CD4-positive, alpha-beta T cell treated with Interleukin-6 for 4 hours (primary cell): ENCODE measurements around the gene SHISA5.
A peak's percentile ranks its signal among the peaks of the same experiment; 100 is the strongest.
"Not testable (repeated sequence)": the region's sequence is repeated elsewhere in the genome, so short reads cannot be mapped to it uniquely, and the experiment has no call there.

Experiments used
- DNase-seq: peaks from one replicate; pipeline ENCODE4 v3.0.0-alpha.2; 2020; ENCODE audit warnings: mixed read lengths

SHISA5 gene

DNA sequence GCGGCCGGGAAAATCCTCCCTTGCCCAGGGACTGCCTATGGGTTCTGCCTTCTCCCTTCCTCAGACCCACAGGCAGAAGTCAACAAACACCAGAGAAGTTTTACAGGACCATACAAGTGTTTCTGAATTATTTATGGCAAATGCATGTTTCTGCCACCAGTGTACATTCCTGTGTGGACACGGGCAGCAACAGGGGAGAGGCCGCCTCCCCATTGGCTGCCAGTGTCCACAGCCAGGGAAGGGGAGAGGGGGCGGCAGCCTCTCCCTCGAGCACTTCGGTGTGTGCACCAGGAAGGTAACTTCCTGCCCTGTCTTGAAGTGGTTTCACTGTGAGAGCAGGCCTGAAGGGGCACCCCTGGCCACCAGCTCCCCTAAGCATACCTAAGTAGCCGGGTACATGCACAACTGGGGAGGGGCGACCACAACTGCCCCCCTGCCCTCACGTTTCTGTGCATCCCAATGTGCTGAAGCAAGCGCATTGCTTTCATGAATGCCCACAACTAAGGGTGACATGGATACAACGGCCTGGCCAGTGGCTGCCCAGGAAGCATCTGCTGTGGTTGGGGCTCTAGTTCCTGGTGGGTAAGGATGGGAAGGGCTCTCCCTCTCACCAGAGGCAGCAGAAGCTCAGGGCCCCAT is 14.8 kb upstream of the SHISA5 start:
- peak; percentile 36 for DNase-seq

DNA sequence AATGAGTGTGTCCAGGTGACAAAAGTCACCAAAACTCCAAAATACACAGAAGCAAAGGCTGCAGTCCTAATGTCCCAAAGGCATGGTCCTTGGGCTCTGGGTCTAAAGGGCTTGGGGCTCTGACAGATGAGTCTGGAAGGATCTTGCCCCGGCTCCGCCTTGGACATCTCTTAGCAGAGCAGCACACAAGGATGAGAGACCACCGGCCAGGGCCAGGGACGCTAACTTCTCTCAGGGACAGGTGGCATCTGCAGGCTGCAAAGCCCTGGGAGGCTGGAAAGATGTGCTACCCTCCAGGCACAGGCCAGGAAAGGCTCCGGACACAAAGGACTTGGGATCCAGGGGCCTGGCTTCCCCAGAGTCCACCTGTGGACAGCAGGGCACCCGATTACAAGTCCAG is 14.1 kb upstream of the SHISA5 start:
- DNase-seq: no peak

DNA sequence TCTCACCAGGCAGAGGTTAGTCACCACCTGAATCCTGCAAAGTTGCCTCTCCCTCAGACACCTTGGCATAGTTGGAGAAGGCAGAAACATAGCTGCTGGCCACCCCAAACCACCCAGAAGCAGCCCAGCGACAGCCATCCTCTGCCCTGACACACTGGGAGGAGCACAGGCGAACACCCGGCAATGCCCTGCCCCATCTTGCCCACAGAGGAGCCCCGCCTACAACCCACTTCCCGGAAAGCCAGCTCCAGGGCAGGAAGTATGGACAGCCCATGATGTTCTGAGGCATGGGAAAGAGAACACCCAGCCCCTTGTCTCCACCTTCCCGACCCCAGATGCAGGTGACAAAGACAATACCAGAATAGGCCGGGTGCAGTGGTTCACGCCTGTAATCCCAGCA is 12.6 kb upstream of the SHISA5 start:
- peak; percentile 58 for DNase-seq

DNA sequence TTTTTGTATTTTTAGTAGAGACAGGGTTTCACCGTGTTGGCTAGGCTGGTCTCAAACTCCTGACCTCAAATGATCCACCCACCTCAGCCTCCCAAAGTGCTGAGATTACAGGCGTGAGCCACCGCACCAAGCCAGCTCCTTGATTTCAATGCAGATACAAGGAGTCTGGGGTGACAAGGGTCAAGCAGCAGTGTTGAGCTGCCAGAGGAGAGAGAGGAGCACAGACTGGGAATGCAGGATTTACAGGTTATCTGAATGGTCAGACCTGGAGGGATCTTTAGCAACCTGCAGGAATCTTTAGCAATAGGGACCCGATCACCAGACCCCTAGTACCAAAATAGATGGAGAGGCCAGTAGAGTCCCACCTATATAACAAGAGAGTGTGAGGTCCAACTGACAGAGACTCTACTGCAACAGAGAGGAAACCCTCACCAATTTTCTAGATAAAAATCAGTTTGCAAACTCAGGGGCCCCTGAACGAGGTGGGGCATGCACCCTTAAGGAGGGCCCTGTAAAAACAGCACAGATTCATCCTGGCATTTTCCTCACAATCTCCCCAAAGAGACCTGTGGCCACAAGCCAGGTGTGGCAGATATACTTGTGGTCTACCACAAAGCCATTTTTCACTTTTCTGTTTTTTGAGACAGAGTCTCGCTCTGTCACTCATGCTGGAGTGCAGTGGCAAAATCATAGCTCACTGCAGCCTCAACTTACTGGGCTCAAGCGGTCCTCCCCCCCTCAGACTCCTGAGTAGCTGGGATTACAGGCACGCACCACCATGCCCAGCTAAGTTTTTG is 10.7 kb upstream of the SHISA5 start:
- DNase-seq: peak; percentile 58

DNA sequence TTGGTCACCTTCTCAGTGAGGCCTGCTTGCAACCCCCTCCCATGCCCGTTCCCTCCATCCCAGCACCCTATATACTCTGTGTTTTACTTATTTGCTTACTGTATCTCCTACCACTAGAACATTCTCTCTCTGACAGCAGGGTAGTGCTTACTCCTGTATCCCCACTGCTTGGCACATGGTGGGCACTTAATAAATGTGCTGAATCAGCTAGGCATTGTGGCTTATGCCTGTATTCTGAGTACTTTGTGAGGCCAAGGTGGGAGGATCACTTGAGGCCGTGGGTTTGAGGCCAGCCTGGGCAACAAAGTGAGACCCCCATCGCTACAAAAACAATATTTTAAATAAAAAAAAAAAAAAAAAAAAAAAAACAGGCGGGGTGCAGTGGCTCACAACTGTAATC is 7.6 kb upstream of the SHISA5 start:
- DNase-seq: no peak

DNA sequence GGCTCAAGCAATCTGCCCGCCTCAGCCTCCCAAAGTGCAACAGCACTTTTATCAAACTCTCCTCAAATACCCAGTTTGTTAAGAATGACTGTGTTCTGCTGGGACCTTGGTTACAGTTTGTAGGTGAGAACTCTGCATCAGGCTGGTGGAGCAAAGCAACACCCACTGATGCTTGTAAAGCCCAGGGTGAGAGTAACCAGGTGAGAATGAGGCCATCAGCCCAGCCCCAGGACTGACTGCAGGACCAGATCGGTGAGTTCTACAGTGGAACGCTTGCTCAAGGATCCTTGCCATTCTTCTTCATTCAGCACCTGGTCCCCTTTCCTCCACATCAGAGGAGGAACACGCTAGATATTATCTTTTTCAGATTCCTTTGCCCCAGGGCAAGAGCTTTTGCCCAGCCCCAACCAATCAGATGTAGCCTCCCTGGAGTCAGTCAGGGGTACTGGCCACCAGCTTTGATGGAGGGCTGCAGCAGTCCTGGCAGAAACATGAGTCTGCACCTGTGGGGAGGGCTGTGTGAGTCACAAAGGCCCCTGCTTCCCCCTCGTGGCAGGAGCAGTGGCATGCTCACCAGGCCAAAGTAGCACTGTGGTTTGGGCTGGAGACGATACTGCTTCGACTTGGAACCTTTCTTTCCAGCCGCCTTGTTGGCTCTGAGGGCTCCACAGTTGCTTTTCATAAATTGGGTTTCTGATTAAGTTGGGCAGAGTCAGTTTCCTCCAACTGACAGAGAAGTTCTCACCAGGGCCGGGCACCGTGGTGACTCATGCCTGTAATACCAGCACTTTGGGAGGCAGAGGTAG is 3.5 kb upstream of the SHISA5 start:
- DNase-seq: peak; percentile 85

DNA sequence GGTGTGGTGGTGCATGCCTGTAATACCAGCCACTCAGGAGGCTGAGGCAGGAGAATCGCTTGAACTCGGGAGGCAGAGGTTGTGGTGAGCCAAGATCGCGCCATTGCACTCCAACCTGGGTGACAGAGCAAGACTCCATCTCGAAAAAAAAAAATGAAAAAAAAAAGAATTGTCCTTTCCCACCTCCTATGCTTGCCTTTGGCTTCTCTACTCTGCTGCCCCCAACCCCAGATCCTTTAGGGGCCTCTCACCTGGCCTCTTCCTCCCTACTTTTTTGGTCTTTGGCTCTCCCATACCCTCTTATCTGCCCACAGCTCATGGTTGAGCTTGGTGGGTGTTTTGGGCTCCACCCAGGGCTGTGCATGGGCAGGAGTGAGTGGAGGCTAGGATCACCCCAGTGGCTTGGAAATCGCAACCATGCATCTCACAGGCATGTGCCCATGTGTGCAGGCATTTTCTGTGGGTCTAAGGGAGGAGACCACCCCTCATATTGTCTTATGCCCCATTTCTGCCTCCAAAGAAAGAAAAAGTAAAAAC is 2.1 kb upstream of the SHISA5 start:
- DNase-seq: no peak

DNA sequence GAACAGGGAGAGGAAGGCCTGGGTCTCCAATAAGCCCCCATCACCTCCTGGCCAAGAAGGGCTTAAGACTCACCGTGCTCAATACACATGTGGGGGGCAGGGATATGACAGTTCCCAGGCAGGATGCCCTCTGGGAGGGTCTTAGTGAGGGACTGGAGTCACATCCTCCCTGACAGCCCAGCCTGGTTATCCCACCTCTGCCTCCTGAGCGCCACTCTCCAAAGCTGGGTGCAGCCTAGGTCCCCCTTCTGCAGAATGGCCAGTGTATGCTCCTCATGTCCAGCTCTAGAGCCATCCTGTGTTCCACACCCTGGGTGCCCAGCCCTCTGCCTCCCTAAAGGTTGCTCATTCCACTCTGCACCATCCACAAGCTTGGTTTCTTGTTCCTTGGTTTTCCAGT is 1.2 kb upstream of the SHISA5 start:
- no peak for DNase-seq

- peak; percentile 35 for DNase-seq
Observed at GRCh38 chr3:48503401-48504050, 448 bp downstream of the SHISA5 start.

- peak; percentile 12 for DNase-seq
Observed at GRCh38 chr3:48502728-48503168, 1.2 kb downstream of the SHISA5 start.

GRCh38 chr3:48502121-48502520 is 1.9 kb downstream of the SHISA5 start:
- no peak for DNase-seq

DNA sequence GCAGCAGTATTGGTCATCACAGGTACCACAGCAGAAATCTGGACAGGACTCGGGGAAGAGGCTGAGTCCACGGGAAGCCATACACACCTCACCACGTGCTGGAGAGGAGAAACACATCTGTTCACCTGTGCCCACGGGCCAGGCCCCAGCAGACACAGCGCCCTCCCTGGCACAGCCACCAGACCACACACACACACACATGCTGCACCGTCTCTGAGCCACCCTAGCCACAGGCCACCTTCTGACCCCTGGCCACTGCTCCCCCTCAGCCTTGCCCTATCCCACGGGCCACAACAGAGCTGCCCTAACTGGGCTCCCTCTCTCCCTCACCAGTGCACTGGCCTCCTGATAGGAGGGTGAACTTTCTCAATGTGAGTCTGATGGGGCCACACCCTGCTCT is 2.8 kb downstream of the SHISA5 start:
- no peak for DNase-seq

- DNase-seq: no peak
Observed at GRCh38 chr3:48500656-48501055, 3.3 kb downstream of the SHISA5 start.

GRCh38 chr3:48493203-48493501 is 10.8 kb downstream of the SHISA5 start:
- no peak for DNase-seq

DNA sequence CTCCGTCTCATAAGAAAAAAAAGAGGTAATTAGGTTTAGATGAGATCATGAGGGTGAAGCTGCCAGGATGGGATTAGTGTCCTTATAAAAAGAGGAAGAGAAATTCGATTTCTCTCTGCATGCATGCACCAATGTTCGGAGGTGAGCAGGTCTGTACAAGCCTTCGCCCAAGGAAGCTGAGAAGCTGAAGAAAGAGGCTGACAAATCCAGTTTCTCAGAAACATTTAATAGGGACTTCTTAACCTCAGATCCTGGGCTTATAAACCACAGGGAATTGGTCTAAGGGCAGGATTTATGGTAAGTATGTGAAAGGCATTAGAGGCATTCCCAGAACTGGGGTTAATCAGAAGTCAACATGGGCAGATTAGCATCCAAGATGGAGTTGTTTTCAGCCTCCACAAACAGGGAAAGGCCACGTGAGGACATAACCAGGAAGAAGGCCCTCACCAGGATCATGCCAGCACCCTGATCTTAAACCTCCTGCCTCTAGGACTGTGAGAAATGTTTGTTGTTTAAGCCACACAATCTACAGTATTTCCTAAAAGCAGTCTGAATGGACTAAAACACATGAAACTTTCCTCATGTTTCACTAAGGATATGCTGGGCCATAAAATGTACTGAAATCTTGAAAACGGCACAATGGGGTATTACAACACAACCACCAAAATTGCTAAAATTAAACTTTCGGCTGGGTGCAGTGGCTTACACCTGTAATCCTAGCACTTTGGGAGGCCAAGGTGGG is 11.3 kb downstream of the SHISA5 start:
- DNase-seq: no peak

DNA sequence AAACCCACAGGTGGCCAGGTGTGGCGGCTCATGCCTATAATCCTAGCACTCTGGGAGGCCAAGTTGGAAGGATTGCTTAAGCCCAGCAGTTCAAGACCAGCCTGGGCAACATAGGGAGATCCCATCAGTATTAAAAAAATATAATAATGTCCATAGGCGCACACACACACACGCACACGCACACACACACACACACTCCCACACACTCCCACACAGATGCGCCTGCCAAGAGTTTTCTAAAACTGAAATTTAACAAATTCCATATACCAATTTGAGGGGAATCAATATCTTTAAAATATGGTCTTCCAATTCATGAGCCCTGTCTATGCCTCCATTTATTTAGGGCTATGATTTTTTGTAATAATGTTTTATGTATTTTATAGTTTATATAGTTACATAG is 17.0 kb downstream of the SHISA5 start:
- DNase-seq: no peak

GRCh38 chr3:48482822-48483221 is 21.2 kb downstream of the SHISA5 start:
- not testable (repeated sequence) for DNase-seq

GRCh38 chr3:48480891-48481290 is 23.1 kb downstream of the SHISA5 start:
- DNase-seq: not testable (repeated sequence)

- DNase-seq: peak; percentile 76
Observed at GRCh38 chr3:48478626-48479555, 25.1 kb downstream of the SHISA5 start.

DNA sequence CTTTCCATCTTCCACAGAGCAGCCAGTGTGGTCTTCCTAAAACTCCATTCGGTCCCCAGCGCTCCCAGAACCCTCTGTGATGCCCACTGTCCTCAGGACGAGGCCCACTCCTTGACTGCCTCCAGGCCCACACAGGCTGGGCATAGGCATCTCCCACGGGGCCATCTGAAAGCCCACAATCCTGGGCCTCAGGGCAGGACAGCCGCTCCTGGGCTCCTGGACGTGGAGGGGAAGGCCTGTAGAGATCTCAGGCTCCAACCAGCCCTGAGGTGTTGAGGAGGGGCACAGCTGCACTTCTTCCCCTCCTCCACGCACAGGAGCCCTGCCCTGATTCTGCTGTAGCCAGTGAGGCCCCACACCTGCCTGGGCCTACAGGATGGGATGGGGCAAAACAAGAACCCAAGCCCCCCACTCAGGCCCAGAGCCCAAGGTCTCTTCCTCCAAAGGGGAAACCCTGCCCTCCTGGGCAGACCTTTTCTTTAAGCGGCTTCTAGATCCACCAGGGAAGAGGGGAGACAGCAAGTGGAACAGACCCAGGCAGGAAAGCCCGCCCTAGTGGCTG is 25.9 kb downstream of the SHISA5 start:
- no peak for DNase-seq
